ENCODE measurements around the gene MAGI2.

The MAGI2 gene

DNA sequence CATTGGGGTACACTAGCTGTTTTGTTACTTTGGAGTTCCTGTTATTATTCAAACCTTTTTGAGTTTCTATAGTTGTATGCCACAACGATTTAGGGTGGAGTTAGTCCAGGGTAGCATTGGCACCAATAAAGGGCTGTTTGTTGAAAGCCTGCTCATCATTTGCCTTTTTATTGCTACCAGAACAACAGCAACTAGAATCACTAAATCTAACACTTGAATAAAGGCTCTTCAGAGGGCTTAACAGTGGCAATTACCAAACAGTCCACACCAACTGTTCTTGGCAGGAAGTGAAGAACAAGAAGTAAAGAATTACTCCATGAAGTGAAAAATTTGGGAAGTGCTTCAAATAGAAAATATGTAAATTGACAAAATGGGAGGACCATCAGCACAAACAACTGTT, 1033.5 kb downstream of the MAGI2 start:
- no peak for DNase-seq (ENCODE audit: low read depth, low spot score)

DNA sequence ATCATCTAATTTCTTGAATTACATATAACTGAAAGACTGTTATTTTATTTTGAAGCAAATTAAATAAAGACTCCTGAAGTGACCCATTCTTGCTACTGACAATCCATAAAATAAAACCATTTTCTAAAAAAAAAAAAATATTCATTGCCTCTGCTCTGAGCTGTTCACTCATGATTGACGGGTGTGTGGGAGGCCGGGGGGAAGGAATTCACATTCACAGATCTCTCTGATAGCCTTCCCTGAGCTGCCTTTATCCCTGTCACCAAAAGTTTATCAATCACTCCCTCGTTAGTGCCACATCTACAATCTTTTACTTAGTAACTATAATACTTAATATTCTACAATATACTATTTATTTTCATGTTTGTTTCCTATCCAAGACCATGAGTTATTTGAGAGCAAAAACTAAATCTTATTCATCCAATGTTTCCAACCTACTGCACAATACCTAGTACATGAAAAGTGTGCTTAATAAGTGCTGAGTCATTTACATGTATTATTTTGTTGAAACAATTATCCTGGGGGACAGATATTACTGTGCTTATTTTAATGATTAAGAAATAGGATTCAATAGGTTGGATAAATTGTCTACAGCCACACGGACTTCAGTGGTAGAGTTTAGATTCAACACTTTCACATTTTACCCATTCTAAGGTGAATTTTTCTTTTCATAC, 1036.2 kb downstream of the MAGI2 start:
- DNase-seq (ENCODE audit: low read depth, low spot score) = no peak

DNA sequence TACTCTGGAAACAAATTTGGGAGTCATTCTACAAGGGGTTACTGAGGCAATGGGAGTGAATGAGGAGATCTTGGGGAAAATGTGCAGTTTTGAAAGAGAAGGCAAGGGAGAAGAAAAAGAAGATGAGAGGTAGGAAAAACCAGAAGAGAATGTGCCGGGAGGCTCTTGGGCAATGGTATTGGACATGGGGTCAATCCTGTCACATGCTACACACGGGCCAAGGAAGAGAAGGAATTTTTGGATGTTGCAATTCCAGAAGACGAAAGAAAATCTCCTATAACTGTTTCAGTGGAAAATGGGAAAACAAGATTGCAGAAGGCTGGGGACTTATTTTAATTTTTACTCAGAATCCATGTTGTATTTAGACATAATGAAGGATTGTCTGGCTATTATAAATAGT, 1039.9 kb downstream of the MAGI2 start:
- no peak for DNase-seq (ENCODE audit: low read depth, low spot score)

DNA sequence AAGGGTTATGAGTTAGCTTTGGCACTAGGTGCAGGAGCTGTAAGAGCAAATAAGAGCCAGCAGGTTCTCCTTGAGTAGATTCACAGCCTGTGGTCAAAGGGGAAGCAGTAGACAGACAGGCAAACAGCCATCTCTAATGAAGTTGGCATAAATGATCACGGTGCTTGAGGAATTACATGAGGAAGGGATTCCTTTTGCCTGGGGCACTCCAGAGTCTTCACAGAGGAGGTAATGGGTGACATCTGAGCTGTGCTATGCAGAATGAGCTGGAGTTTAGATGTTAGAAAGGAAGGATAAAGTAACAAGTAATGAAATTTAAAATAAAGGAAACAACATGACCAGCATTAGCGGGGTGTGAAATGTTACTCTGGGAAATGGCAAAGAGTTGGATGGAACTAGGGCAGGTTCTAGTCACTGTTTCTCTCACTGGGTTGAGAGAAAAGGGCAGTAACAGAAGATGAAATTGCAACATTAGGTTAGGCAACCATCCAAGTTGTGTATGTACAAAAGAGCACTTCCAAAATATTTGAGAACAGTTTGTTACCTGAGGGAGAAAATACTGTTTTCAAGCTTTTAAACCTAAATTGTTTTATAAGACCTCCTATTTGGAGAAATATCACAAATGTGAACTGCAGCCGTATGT, 1041.1 kb downstream of the MAGI2 start:
- DNase-seq (ENCODE audit: low read depth, low spot score) = peak; percentile 3

DNA sequence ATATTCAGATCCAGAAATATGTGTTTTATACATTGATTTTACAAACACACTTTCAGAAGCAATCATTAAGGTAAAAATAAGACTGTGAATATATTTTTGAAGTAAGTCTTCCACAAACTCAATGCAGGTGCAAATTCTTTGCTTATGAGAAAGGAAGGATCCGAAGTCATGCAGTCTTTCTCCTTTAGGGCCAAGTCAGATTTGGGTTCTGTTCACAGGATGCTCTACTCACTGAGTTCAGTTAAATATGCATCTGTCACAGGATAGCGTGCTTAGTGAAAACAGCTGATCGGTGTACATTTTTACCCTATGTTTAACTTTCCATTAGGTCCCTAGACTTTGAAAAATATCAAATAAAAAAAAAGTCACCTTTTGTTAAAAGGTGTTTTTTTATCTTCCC, 1046.4 kb downstream of the MAGI2 start:
- no peak for DNase-seq (ENCODE audit: low read depth, low spot score)

DNA sequence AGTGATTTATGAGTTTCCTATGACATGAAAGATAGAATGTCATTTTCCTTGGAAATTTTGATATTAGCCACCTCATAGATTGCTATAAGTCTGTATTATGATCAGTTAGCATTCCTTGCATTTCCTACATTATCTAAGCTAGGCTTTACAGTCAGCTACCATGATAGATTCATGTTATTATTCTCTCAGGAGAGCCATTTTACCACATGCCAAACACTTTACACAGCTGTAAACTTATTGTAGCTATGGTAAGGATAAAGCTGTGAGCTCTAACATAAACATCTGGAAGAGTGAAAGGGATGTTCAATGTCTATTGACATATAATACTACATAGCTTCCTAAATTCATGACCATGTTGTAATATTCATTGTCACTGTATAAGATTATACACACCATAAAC, 1046.9 kb downstream of the MAGI2 start:
- DNase-seq (ENCODE audit: low read depth, low spot score) = no peak

DNA sequence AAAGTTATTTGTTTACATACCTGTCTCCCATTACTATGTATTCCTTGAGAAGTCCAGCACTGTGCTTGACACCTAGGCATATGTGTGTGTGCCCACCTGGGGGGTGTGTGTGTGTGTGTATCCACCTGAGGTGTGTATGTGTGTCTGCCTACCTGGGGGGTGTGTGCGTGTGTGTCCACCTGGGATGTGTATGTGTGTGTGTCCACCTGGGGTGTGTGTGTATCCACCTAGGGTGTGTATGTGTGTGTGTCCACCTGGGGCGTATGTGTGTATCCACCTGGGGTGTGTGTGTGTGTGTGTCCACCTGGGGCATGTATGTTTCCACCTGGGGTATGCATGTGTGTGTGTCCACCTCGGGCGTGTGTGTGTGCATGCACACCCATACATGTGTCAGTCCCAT, 1051.4 kb downstream of the MAGI2 start:
- no peak for DNase-seq (ENCODE audit: low read depth, low spot score)

DNA sequence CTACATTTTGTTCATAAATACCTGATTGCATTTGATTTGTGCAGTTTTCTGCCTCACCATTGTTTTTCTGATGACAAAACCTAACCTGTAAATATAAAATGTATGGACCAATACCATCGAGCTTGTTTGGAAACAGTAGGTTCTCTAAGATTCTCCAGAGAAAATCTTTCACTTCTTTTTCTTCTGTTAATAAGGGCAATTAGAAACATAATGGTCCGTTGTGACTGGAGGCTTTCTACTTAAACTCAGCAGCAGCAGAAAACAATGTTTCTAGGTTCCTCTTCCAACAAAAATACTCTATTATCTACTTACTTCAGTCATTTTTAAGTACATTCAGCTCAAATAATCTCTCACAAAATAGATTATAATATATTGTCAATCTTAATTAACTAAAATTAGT, 1053.4 kb downstream of the MAGI2 start:
- DNase-seq (ENCODE audit: low read depth, low spot score) = no peak

DNA sequence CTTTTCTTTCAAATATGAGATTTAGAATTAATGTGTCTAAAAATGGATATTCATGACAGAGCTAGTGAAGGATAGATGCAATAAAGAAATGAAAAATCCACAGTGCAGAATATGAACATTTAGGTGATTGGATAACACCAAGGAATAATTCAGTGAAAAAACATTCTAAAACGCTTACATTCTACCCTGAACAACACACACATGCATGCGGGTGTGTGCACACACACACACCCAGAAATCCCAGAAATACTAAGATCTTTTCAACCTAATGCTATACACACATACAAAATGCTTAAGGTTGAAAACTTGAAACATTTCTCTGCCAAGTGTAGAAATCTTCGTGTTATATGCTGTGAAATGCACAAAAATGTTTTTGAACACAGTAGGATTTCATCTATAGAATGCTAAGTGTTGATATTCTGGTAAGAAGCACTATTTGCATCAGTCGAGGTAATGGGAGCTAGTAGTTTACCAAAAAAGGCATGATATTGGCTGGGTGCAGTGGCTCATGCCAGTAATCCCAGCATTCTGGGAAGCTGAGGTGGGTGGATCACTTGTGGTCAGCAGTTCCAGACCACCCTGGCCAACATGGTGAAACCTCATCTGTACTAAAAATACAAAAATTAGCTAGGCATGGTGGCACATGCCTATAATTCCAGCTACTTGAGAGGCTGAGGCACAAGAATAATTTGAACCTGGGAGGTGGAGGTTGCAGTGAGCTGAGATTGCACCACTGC, 1054.3 kb downstream of the MAGI2 start:
- peak; percentile 67 for DNase-seq (ENCODE audit: low read depth, low spot score)

DNA sequence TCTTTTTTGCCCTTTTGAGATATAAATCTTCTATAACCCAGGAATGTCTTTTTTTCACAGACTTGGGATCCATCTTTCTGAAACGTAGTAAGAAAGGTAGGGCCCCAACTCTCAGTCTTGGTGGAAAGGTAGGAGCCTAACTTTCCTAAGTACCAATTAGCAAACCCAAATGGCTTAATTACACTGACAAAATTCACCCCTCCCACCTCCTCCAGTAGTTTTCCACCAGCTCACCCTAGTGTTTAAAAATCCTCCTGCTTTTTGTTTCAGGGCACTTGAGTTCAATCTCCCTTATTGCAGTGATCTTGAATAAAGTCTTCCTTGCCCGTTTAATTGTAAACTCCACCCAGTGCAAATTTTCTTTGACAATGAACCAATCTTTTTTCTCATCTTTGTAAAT, 1054.9 kb downstream of the MAGI2 start:
- DNase-seq (ENCODE audit: low read depth, low spot score) = no peak

DNA sequence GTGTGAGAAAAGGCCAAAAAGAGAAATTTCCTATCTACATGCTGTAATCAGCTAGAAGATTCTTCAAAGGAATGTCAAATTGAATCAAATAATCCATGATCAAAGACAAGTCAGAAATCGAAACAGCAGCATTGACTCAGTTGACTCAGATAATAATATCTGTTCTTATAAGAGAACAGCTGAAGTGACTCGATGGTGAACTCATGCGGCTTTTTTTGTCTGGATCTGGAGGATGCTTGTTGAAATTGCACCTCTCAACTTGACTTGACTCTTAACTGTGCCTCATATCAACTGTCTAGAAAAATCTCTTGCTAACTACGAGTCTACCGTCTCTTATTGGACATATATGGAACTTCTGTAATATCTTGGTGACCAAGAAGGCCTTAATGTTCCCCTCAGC, 1055.4 kb downstream of the MAGI2 start:
- DNase-seq (ENCODE audit: low read depth, low spot score) = no peak

DNA sequence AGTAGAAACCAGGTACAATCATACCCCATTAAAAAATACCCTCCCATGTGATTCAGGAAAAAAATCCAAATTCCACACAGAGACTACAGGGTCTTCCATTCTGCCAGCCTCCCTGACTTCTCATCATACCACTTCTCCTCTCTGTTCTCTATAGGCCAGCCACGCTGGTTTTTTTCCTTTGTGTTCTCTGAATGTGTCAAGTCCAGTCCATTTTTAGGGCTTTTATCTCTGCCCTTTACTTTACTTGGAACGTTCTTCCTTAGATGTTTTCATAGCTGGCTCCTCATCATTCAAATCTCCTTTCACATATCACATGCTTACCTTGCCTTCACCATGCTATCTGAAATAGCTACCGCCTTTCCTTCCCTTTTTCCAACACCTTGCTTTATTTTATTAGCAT, 1057.3 kb downstream of the MAGI2 start:
- no peak for DNase-seq (ENCODE audit: low read depth, low spot score)

DNA sequence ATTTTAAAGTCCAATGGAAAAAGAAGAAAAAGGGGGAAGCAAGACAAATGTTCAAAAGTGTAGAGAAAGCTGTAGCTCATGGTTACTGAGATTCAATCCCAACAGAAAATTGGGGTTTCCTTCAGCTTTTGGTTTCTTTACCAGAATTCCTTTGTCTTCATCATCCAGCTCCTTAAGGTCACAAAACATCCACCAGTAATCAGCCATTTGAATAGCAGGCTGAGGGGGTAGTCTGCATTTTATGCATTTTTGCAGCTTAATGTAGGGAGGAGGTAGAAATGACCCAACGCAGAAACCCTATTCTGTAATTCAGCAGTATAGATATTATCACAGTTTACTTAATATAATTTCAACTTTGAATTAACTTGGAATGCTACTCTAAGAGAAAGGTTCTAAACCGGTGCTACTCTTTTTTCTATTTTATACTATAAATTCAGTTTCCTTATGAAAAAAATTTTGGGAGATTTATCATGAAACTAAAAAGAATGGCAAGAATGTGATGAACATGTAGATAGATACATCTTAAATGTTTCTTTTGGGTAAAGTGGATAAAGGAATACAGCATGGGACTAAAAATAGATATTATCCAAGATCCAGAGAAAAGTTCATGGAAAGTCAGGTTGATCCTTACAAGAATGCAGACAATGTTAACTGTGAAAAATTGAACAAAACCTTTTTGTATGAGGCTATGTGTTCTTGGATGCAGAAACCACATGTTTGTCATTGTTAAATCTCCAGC, 1058.0 kb downstream of the MAGI2 start:
- DNase-seq (ENCODE audit: low read depth, low spot score) = peak; percentile 13

DNA sequence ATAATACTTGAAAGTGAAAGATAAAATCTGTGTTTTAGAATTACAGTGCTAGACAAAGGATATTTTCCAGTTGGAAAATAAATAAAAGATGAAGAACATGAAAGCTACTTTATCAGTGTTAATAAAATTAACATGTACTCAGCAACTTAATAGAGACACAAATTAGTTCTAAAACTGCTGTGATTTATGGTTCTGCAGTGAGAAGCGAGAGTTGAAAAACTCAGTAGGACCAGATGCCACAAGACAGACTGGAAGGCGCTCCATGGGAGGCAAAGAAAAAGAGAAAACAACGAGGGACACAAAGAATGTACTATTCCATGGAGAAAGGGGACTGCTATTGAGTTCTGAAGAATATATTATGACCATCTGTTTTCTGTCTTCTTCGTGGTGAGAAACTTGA, 1064.4 kb downstream of the MAGI2 start:
- no peak for DNase-seq (ENCODE audit: low read depth, low spot score)

DNA sequence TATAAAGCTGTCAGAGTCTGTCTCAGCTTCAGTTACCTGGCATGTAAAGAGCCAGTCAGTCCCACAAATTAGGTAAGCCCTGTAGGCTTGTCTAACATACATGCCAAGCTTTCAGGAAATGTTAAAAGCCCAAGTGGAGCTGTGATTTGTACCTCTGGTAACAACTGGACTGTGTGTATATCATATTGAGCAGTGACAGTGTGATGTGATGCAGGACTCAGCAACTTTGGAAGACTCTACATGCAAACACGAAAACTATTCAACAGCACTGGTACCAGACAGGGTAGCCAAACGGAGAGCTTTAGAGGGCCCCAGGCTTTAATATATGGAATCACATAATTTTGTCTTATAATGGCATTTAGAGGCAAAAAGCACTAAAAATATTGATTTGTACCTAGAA, 1066.9 kb downstream of the MAGI2 start:
- DNase-seq (ENCODE audit: low read depth, low spot score) = no peak

DNA sequence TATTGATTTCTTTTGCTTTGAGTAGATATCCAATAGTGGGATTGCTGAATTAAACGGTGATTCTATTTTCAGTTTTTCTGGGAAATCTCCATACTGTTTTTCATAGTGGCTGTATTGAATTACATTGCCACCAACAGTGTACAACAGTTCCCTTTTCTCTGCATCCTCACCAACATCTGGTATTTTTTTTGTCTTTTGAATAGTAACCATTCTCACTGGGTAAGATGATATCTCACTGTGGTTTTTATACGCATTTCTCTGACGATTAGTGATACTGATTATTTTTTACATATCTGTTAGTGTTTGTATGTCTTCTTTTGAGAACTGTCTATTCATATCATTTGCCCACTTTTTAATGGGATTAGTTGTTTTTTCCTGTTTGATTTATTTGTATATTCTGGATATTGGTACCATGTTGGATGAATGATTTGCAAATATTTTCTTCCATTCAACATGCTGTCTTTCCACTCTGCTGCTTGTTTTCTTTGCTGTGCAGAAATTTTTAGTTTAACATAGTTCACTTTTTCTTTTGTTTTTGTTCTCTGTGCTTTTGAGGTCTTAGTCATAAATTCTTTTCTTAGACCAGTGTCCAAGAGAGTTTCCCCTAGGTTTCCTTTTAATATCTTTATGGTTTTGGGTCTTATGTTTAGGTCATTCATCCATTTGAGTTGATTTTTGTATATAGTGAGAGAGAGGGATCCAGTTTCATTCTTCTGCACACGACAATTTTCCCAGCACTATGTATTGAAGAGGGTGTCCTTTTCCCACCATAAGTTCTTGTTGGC, 1070.2 kb downstream of the MAGI2 start:
- DNase-seq (ENCODE audit: low read depth, low spot score) = no peak

DNA sequence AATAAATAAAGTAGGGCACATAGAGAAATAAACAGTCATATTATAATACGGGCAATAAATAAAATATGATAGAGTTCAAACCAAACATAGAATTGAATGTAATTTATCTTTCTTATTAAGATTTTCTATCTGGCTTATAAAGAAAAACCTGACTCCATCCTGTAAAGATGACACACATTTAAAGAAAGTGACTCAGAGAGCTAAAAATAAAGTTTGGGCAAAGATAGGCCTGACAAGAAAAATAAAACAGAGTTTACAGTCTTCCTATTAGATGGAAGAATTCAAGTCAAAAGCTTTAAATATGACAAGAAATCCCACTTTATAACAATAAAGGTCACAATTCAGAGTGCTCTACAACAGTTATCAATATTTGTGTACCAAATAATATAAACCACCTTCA, 1074.3 kb downstream of the MAGI2 start:
- peak; percentile 23 for DNase-seq (ENCODE audit: low read depth, low spot score)

DNA sequence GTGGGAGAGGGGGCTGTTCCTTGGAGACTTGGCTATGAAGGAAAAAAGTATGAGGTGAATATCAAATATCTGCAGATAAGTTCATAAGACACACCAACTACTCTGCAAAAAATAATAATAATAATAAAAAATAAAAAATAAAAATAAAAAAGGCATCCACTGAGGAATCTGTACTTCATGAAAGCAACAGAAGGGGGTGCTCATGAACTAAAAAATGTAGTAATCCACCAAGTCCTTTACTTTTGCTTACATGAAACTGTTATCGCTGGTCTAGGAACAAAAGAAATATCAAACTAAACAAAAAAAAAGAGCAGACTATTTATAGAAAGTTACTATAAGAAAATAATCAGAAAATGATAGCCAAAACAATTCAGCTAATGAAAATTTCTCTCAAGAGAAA, 1075.9 kb downstream of the MAGI2 start:
- DNase-seq (ENCODE audit: low read depth, low spot score) = no peak

DNA sequence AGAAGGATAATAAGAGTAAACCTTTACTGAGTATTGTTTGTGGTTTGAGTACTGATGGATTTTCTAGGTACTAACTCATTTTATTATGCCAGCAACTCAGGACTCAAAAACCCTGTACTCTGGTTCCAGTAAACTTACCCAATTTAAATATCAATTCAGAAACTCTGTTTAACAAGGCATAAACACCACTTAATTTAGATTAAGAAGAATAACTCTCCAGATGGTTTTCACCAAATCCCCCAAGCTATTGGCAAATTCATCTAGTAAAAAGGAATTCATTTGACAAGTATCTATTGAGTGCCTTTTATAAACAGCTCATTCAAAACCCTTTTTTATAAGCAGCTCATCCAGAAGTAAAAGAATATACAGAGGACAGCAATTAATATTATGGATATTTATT, 1082.5 kb downstream of the MAGI2 start:
- no peak for DNase-seq (ENCODE audit: low read depth, low spot score)

DNA sequence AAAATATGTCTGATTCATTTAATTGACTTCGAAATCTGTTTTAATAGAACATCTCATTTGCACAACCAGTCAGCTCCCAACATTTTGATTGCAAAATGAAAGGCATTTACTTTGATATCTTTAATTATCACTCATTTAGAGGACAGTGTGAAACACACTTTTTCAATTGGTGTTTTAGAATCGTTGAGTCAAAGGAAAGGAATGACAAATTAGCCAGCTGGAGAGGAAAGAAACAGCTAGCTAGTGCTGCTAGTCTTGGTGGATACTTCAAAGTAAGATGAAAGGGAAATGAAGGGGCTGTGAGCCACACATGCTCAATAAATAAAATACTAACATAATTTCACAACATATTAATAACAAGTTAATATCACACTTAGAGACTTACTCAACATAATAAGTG, 1084.7 kb downstream of the MAGI2 start:
- DNase-seq (ENCODE audit: low read depth, low spot score) = peak; percentile 69

DNA sequence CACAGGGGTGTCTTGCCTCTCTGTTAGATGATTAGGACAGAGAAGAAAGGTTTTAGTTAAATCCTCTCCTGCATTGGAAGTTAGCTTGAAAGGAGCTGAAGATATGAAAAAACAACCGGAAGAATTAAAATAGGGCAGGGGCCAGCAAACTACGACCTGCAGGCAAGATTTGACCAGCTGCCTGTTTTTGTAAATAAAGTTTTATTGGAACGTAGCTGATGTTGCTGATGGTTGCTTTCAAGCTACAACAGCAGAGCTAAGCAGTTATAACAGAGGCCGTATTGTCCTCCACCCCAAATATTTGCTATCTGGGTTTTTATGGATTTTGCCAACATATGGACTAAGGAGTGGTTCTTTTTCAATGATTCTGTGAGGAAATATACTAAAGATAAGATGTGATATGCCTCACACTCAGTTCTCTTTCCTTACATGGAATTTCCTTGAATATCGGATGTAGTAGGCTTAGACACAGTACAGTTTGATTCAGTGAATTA, 1086.1 kb downstream of the MAGI2 start:
- DNase-seq (ENCODE audit: low read depth, low spot score) = no peak
